Occipital lobe (tissue), 2 donors: ENCODE results near the gene TBC1D24. TPM values are rescaled to one million over a fixed set of nuclear protein-coding genes. Genes with fewer than 3 reads are reported as not detected.
A peak's percentile ranks its signal among the peaks of the same experiment; 100 is the strongest.
"Not testable (repeated sequence)": the region's sequence is repeated elsewhere in the genome, so short reads cannot be mapped to it uniquely, and the experiment has no call there.

Experiments
- DNase-seq: peaks from one replicate; lab custom pipeline; 2025; lab: John Stamatoyannopoulos, UW
- total RNA-seq: library from RNA; depleted of rRNA; stranded (reverse); fragments of >200 nt; gene quantifications from one replicate; pipeline ENCODE4 v1.2.3, GENCODE V29; 2014

The TBC1D24 gene
- total RNA-seq, 1 donor from 2014 or later, result 22.3 TPM

- DNase-seq, result no peak
Observed at GRCh38 chr16:2531371-2531695, 56.4 kb downstream of the TBC1D24 start, which contains the start of gene CEMP1. Gene CEMP1 (minus strand): TSS chr16:2531408. CDS start chr16:2531073, 335 bp downstream.

GRCh38 chr16:2531696-2532493 is 57.0 kb downstream of the TBC1D24 start:
- DNase-seq, result peak; percentile 98

- DNase-seq, result no peak
Observed at GRCh38 chr16:2532494-2533141, 57.7 kb downstream of the TBC1D24 start.

GRCh38 chr16:2533142-2533755 is 58.3 kb downstream of the TBC1D24 start:
- DNase-seq, result not testable (repeated sequence)

GRCh38 chr16:2533912-2534311 is 59.0 kb downstream of the TBC1D24 start:
- no peak for DNase-seq

- not testable (repeated sequence) for DNase-seq
Observed at GRCh38 chr16:2534335-2534734, 59.4 kb downstream of the TBC1D24 start.

- DNase-seq, result no peak
Observed at GRCh38 chr16:2535625-2536013, 60.7 kb downstream of the TBC1D24 start.

GRCh38 chr16:2537451-2538379 is 62.8 kb downstream of the TBC1D24 start, which contains the start of gene PDPK1:
Gene PDPK1 (plus strand): TSS chr16:2538021. CDS start chr16:2538113, 92 bp downstream.
- DNase-seq, result peak; percentile 94

GRCh38 chr16:2539192-2539844 is 64.4 kb downstream of the TBC1D24 start:
- DNase-seq, result not testable (repeated sequence)

GRCh38 chr16:2539845-2540458 is 65.0 kb downstream of the TBC1D24 start:
- DNase-seq, result not testable (repeated sequence)

GRCh38 chr16:2540912-2541311 is 66.0 kb downstream of the TBC1D24 start:
- DNase-seq, result not testable (repeated sequence)

GRCh38 chr16:2541409-2541808 is 66.5 kb downstream of the TBC1D24 start:
- DNase-seq, result not testable (repeated sequence)

- not testable (repeated sequence) for DNase-seq
Observed at GRCh38 chr16:2543771-2544170, 68.8 kb downstream of the TBC1D24 start.

GRCh38 chr16:2550283-2550878 is 75.5 kb downstream of the TBC1D24 start:
- DNase-seq, result not testable (repeated sequence)

GRCh38 chr16:2551420-2551889 is 76.5 kb downstream of the TBC1D24 start:
- DNase-seq, result not testable (repeated sequence)

- not testable (repeated sequence) for DNase-seq
Observed at GRCh38 chr16:2554709-2555425, 79.9 kb downstream of the TBC1D24 start.
